AG04450 (cell line): ENCODE measurements around the gene SLC48A1. TPM values are rescaled to one million over a fixed set of nuclear protein-coding genes. Genes with fewer than 3 reads are reported as not detected.

Experiments used
- CTCF ChIA-PET: fragments of 300-600, 350-600 bp; formaldehyde crosslinking; extraction: SDS; loops from one replicate; lab custom pipeline; 2022; ENCODE audit warnings: antibody characterized with exemption, inconsistent platforms; lab: Charles Lee
- POLR2A ChIA-PET: fragments of 350-600 bp; formaldehyde crosslinking; extraction: SDS; loops from one replicate; lab custom pipeline; 2021; ENCODE audit warnings: antibody characterized with exemption, inconsistent platforms; lab: Yijun Ruan, JAX
- DNase-seq: peaks from one replicate; pipeline ENCODE4 v3.0.0-alpha.2; 2011; ENCODE audit warnings: low read depth, low spot score
- H3K27ac ChIP-seq: one replicate; pipeline ENCODE4 v1.5.1; 2012; ENCODE audit warnings: low read depth, low read length, control low read depth
- H3K27me3 ChIP-seq: one replicate; pipeline ENCODE4 v1.6.0; 2012; ENCODE audit warnings: low read length; ENCODE audit not compliant: control insufficient read depth, insufficient read depth
- H3K4me3 ChIP-seq: 2 replicates; pipeline ENCODE4 v1.5.1; 2011; ENCODE audit warnings: mild to moderate bottlenecking, low read depth, low read length, control low read depth
- H3K9me3 ChIP-seq: 2 replicates; pipeline ENCODE4 v1.5.1; 2012; ENCODE audit warnings: low read length; ENCODE audit not compliant: control insufficient read depth, insufficient read depth
- CTCF ChIP-seq: IDR thresholded peaks from 2 replicates; pipeline ENCODE4 v1.5.1; 2011; ENCODE audit warnings: low read depth, low read length, control low read depth, inconsistent platforms
- polyA plus RNA-seq: library from polyadenylated mRNA; depleted of rRNA; stranded (reverse); fragments of >200 nt; gene quantifications from 2 replicates; pipeline ENCODE4 v1.2.3, GENCODE V29; 2011

SLC48A1 gene
- polyA plus RNA-seq, 1 experiment = 7.8 TPM

GRCh38 chr12:47778881-47779280 is 5.8 kb downstream of the SLC48A1 start:
- DNase-seq = no peak
- no peak overlapping the region for H3K4me3 ChIP-seq
- H3K9me3 ChIP-seq = no peaks in the 10 kb centered on the region
- POLR2A ChIA-PET = no interaction called here
- H3K27me3 ChIP-seq = no peaks in the 10 kb centered on the region
- CTCF ChIA-PET = interaction anchor here (0.7 to 12.2 kb wide), 10 partner anchors 11 to 74 kb away, joined by 3 to 152 read pairs (median 6); partner anchors contain the start of gene RPAP3
- no peak for TF ChIP-seq CTCF
- H3K27ac ChIP-seq = no peak overlapping the region

DNA sequence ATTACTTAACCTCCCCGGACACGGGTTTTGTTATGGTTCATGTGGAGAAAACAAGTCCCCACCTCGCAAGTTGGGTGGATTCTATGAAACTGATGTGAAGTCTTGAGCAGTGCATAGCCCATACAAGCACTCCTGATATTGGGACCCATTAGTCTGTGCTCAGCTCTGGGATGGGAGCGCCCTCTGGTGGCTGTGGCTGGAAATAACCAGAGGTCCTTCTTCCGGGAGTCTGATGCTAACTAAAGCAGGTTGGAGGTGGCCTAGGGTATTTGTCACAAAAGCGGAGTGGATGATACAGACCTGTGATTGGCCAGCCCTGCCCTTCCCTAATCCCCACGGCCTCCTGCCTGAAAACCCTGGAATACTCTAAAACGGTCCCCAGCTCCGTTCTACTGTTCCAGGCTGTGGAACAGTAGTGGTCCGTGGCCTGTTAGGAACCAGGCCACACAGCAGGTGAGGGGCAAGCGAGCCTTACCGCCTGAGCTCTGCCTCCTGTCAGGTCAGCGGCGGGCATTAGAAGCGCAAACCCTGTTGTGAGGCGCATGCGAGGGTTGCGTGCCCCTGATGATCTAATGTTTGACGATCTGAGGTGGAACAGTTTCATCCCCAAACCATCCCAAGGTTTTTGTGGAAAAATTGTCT is 6.4 kb downstream of the SLC48A1 start:
- Histone ChIP-seq H3K4me3 (no peak overlapping the region), H3K27ac (no peak overlapping the region), H3K27me3 (no peaks in the 10 kb centered on the region), H3K9me3 (no peaks in the 10 kb centered on the region)
- peak; percentile 64 for DNase-seq
- peak; percentile 95 for TF ChIP-seq CTCF
- CTCF ChIA-PET = interaction anchor here (0.5 to 12.2 kb wide), 10 partner anchors 9 to 143 kb away, joined by 3 to 152 read pairs (median 6); no protein-coding TSS in a partner anchor
- POLR2A ChIA-PET = no interaction called here

- Histone ChIP-seq H3K4me3 (no peak overlapping the region), H3K9me3 (no peaks in the 10 kb centered on the region), H3K27me3 (no peaks in the 10 kb centered on the region), H3K27ac (no peak overlapping the region)
- POLR2A ChIA-PET = interaction anchor here (0.7 kb wide), 3 partner anchors 14 to 53 kb away, joined by 3 to 8 read pairs (median 6); no protein-coding TSS in a partner anchor
- no peak for DNase-seq
- no peak for TF ChIP-seq CTCF
- CTCF ChIA-PET = interaction anchor here (0.5 to 12.2 kb wide), 13 partner anchors 9 to 1312 kb away, joined by 3 to 152 read pairs (median 5); no protein-coding TSS in a partner anchor
These were observed 7.0 kb downstream of the SLC48A1 start for GRCh38 chr12:47779943-47780504.

GRCh38 chr12:47781479-47782371 is 8.7 kb downstream of the SLC48A1 start:
- Histone ChIP-seq H3K27ac (peak overlapping the region; percentile 11), H3K4me3 (no peak overlapping the region), H3K27me3 (no peaks in the 10 kb centered on the region), H3K9me3 (no peaks in the 10 kb centered on the region)
- TF ChIP-seq CTCF = no peak
- ChIA-PET CTCF (interaction anchor here (1.0 to 12.2 kb wide), 6 partner anchors 39 to 168 kb away, joined by 3 to 152 read pairs (median 40); no protein-coding TSS in a partner anchor), POLR2A (interaction anchor here (0.7 to 1.1 kb wide), 3 partner anchors 37 to 76 kb away, joined by 3 read pairs; partner anchors contain the start of gene RPAP3)
- DNase-seq = no peak
